PC-9 (cell line): Measurements from ENCODE around the gene TRAPPC10.

Experiments
- CTCF ChIP-seq: fragments of 200-600 bp; sonication (generic); conservative IDR thresholded peaks from 2 replicates; pipeline ENCODE4 v1.6.1; 2017; ENCODE audit warnings: mixed run types, antibody characterized with exemption, mild to moderate bottlenecking, moderate library complexity
- EZH2 ChIP-seq: fragments of 200-600 bp; sonication (generic); IDR thresholded peaks from 2 replicates; pipeline ENCODE4 v1.8.0; 2017; ENCODE audit warnings: antibody characterized with exemption, low read depth

GRCh38 chr21:44065428-44065827, 53.3 kb downstream of the TRAPPC10 start:
- TF ChIP-seq CTCF = no peak
- no peak for TF ChIP-seq EZH2
